ENCODE data around the gene NPPA. TPM values are rescaled to one million over a fixed set of nuclear protein-coding genes. Genes with fewer than 3 reads are reported as not detected.

Gene NPPA
- total RNA-seq, 3 donors from 2014 or later: 0.35 to 2.0 TPM; not detected in 1

DNA sequence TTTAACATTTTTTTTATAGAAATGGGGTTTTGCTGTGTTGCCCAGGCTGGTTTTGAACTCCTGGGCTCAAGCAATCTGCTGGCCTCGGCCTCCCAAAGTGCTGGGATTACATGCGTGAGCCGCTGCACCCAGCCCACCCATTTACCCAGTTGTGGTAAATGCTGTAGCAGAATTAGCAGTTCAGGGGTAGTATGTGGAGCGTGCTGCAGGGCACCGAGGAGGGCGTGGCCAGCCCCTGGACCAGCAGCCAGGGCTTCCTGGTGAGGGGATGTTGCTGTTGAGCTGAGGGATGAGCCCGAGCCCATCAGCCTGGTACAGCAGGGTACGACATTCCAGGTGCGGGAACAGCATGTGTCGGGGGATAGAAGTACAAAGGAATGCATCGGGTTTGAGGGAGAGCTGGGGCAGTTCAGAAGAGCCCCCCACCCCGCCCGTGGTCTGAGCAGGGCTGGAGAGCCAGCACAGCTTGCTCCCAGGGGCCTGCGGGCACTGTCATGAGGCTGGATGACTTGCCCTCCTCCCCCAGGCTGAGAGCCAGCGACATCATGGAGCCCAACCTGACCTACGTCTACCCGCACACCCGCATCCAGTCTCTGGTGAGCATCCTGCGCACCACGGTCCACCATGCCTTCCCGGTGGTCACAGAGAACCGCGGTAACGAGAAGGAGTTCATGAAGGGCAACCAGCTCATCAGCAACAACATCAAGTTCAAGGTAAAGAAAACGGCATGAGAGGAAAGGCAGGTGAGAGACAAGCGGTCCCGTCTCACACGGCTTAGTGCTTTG, 11.9 kb downstream of the NPPA start:
- TF ChIP-seq, protein P1, sequence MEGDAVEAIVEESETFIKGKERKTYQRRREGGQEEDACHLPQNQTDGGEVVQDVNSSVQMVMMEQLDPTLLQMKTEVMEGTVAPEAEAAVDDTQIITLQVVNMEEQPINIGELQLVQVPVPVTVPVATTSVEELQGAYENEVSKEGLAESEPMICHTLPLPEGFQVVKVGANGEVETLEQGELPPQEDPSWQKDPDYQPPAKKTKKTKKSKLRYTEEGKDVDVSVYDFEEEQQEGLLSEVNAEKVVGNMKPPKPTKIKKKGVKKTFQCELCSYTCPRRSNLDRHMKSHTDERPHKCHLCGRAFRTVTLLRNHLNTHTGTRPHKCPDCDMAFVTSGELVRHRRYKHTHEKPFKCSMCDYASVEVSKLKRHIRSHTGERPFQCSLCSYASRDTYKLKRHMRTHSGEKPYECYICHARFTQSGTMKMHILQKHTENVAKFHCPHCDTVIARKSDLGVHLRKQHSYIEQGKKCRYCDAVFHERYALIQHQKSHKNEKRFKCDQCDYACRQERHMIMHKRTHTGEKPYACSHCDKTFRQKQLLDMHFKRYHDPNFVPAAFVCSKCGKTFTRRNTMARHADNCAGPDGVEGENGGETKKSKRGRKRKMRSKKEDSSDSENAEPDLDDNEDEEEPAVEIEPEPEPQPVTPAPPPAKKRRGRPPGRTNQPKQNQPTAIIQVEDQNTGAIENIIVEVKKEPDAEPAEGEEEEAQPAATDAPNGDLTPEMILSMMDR (IDR thresholded peaks at IDR 0.05): no peak
- no peak for DNase-seq
- no peak for ATAC-seq
- H3K36me3 ChIP-seq (ENCODE audit: low read depth): peaks cover 11% of the 10 kb centered on the region
- no peak overlapping the region for H3K4me3 ChIP-seq
- no peaks in the 10 kb centered on the region for H3K9me3 ChIP-seq
- H3K4me1 ChIP-seq (ENCODE audit: low read depth): no peaks in the 10 kb centered on the region
- intact Hi-C loops (cut with DNase I, micrococcal nuclease): loop anchor here in 1 of 2 donors (10.0 kb wide), 1 partner anchor 59 kb away; no protein-coding TSS in a partner anchor

DNA sequence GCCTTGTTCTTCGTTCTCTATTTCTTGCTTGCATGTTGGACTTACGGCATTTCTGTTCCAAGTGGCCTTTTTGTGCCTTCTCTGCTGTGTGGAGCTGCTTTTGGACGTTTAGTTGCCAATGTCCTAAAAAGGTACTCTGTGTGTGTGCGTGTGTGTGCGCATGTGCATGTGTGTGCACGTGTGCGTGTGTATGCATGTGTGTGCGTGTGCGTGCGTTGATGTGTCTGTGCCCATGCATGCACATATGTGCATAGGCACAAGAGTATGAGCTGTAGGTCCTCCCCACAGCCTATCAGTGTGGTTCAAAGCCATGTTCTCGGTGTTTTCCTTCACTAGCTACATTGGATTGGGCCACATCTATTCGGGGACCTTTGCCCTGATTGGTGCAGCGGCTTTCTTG, 13.7 kb downstream of the NPPA start:
- no peak for ATAC-seq

DNA sequence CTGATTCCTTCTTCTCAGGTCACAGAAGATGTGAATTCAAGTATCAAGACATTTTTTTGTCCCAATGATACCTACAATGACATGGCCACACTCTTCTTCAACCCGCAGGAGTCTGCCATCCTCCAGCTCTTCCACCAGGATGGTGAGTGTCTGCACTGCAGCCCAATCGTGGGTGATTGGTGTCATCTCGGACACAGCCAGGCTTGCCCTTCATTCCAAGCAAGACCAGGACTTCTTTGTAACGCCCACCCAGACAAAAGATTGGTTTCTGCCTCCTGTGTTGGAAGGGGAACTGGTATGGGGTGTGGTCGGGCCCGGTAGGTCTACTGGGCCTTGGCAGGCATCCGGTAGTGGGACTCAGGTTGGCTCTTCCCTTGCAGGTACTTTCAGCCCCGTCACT, 14.1 kb downstream of the NPPA start:
- peaks cover 16% of the 10 kb centered on the region for H3K36me3 ChIP-seq (ENCODE audit: low read depth)
- intact Hi-C loops (cut with DNase I, micrococcal nuclease): loop anchor here in 1 of 2 donors (10.0 kb wide), 1 partner anchor 61 kb away; no protein-coding TSS in a partner anchor
- no peak for DNase-seq
- no peaks in the 10 kb centered on the region for H3K9me3 ChIP-seq
- TF ChIP-seq, protein P1 (IDR thresholded peaks at IDR 0.05): no peak
- H3K4me3 ChIP-seq: no peak overlapping the region
- ATAC-seq: no peak
- H3K4me1 ChIP-seq (ENCODE audit: low read depth): no peaks in the 10 kb centered on the region

More for the DNA sequence above, 13.7 kb downstream of the NPPA start:
- intact Hi-C loops (cut with DNase I, micrococcal nuclease): loop anchor here in 1 of 2 donors (10.0 kb wide), 1 partner anchor 61 kb away; no protein-coding TSS in a partner anchor
- TF ChIP-seq, protein P1 (IDR thresholded peaks at IDR 0.05): no peak
- H3K4me1 ChIP-seq (ENCODE audit: low read depth): no peaks in the 10 kb centered on the region
- DNase-seq: no peak
- H3K4me3 ChIP-seq: no peak overlapping the region
- no peaks in the 10 kb centered on the region for H3K9me3 ChIP-seq
- H3K36me3 ChIP-seq (ENCODE audit: low read depth): peaks cover 16% of the 10 kb centered on the region

DNA sequence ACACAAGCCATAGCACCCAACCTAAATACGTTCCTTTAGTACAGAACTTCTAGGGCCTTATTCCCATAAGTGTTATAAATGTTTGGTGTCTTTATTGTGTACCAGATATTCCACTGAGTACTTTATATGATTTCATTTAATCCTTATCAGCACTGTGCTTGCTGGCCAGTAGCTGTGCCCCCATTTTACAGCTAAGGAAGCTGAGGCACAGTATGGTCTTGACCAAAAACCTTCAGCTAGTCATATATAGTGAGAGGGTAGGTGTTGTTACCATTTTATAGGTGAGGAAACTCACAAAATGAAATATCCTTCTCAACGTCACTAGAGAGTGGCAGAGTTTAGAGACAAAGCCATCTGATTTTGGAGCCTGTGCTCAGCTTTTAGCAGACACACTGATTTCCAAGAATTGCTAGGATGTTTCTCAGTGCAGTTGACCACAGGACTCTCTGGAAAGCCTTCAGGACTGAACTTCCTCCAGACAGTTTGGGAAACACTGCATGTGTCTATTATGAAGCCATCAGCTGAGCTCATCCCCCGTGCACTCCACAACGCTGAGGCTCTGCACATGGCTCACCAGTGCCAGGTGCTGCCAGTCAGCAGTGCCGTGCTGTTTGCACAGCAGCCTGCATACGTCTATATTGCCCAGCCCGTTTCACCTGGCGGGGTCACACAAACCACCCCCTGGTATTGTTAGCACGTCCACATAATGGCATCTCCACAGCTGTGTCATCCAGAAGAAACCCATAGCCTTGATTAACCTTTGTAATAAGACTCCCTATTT, 15.4 kb downstream of the NPPA start:
- TF ChIP-seq, protein P1 (IDR thresholded peaks at IDR 0.05): no peak
- Histone ChIP-seq H3K9me3 (no peaks in the 10 kb centered on the region), H3K36me3 (ENCODE audit: low read depth) (peaks cover 17% of the 10 kb centered on the region), H3K4me3 (no peak overlapping the region), H3K4me1 (ENCODE audit: low read depth) (no peaks in the 10 kb centered on the region)
- no peak for ATAC-seq
- intact Hi-C loops (cut with DNase I, micrococcal nuclease): loop anchor here in 1 of 2 donors (10.0 kb wide), 1 partner anchor 63 kb away; no protein-coding TSS in a partner anchor
- no peak for DNase-seq

DNA sequence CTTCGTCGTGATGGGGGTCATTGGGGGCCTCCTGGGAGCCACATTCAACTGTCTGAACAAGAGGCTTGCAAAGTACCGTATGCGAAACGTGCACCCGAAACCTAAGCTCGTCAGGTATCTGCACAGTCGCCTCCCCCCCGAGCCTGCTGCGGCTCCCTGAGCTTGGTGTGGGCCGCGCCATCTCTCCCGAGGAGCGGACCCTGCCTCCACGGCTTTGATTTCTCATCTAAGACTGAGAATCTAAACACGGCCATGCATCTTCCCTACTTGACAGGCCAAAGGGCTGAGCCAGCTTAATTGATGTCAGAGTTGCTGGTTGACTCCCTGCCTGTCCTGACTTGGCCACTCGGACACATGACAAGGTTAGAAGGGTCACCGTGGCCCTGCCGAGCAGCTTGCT, 19.1 kb downstream of the NPPA start:
- ATAC-seq: no peak
- TF ChIP-seq, protein P1 (IDR thresholded peaks at IDR 0.05): no peak
- no peaks in the 10 kb centered on the region for H3K9me3 ChIP-seq
- DNase-seq: no peak
- H3K36me3 ChIP-seq (ENCODE audit: low read depth): peaks cover 8% of the 10 kb centered on the region
- no peaks in the 10 kb centered on the region for H3K4me1 ChIP-seq (ENCODE audit: low read depth)
- intact Hi-C loops (cut with DNase I, micrococcal nuclease): no loop called here
- no peak overlapping the region for H3K4me3 ChIP-seq
